GM18498 (cell line): Measurements from ENCODE around the gene SAP30BP.

Experiments
- ATAC-seq: cut with Tn5 transposase; IDR thresholded peaks from one replicate; pipeline ENCODE4 v1.9.1; 2021; ENCODE audit warnings: mild to moderate bottlenecking, moderate library complexity; ENCODE audit not compliant: unreplicated experiment

Gene SAP30BP

GRCh38 chr17:75646638-75646992, 20.5 kb upstream of the SAP30BP start:
- ATAC-seq, result no peak

- ATAC-seq, result no peak
These were observed 20.1 kb upstream of the SAP30BP start for GRCh38 chr17:75647061-75647460.

- ATAC-seq, result no peak
These were observed 19.2 kb upstream of the SAP30BP start for GRCh38 chr17:75647921-75648320.

- ATAC-seq, result no peak
These were observed 17.5 kb upstream of the SAP30BP start for GRCh38 chr17:75649687-75650086.

- ATAC-seq, result no peak
These were observed 16.3 kb upstream of the SAP30BP start for GRCh38 chr17:75650874-75651273.

GRCh38 chr17:75652341-75652740, 14.8 kb upstream of the SAP30BP start:
- no peak for ATAC-seq

- no peak for ATAC-seq
These were observed 14.1 kb upstream of the SAP30BP start for GRCh38 chr17:75652934-75653549.

GRCh38 chr17:75654176-75654575, 13.0 kb upstream of the SAP30BP start:
- ATAC-seq, result no peak

- ATAC-seq, result no peak
These were observed 8.9 kb upstream of the SAP30BP start for GRCh38 chr17:75658237-75658636.

- ATAC-seq, result no peak
These were observed 5.6 kb upstream of the SAP30BP start for GRCh38 chr17:75661531-75661930.

GRCh38 chr17:75662511-75662910, 4.6 kb upstream of the SAP30BP start:
- no peak for ATAC-seq

GRCh38 chr17:75664099-75664549, 3.0 kb upstream of the SAP30BP start:
- ATAC-seq, result peak; percentile 67

- no peak for ATAC-seq
These were observed 1.2 kb upstream of the SAP30BP start for GRCh38 chr17:75665981-75666380.

GRCh38 chr17:75667825-75668224, 687 bp downstream of the SAP30BP start:
- no peak for ATAC-seq

GRCh38 chr17:75668489-75668888, 1.4 kb downstream of the SAP30BP start:
- no peak for ATAC-seq

GRCh38 chr17:75670868-75671267, 3.7 kb downstream of the SAP30BP start:
- no peak for ATAC-seq

GRCh38 chr17:75672011-75672410, 4.9 kb downstream of the SAP30BP start:
- ATAC-seq, result no peak

GRCh38 chr17:75673487-75673886, 6.3 kb downstream of the SAP30BP start:
- ATAC-seq, result no peak

GRCh38 chr17:75676461-75676860, 9.3 kb downstream of the SAP30BP start:
- no peak for ATAC-seq

- no peak for ATAC-seq
These were observed 12.6 kb downstream of the SAP30BP start for GRCh38 chr17:75679706-75680211.

GRCh38 chr17:75680431-75680830, 13.3 kb downstream of the SAP30BP start:
- ATAC-seq, result no peak

- ATAC-seq, result no peak
These were observed 14.2 kb downstream of the SAP30BP start for GRCh38 chr17:75681289-75681688.

- ATAC-seq, result no peak
These were observed 16.4 kb downstream of the SAP30BP start for GRCh38 chr17:75683583-75683982.
